GM19193 (cell line): ENCODE results near the gene FREM1.

Experiments used
- POLR2A ChIP-seq: IDR thresholded peaks from 4 replicates; pipeline ENCODE4 v1.6.1; 2011; ENCODE audit not compliant: insufficient read depth, insufficient read length; ENCODE audit errors: extremely low read depth

FREM1 gene

GRCh38 chr9:14902561-14902960 is 7.7 kb downstream of the FREM1 start:
- TF ChIP-seq POLR2A = no peak

GRCh38 chr9:14899815-14900193 is 10.4 kb downstream of the FREM1 start:
- TF ChIP-seq POLR2A = no peak

- no peak for TF ChIP-seq POLR2A
Observed at GRCh38 chr9:14899042-14899814, 11.0 kb downstream of the FREM1 start.

- no peak for TF ChIP-seq POLR2A
Observed at GRCh38 chr9:14895806-14896205, 14.4 kb downstream of the FREM1 start.

GRCh38 chr9:14893280-14893679 is 16.9 kb downstream of the FREM1 start:
- no peak for TF ChIP-seq POLR2A

- TF ChIP-seq POLR2A = no peak
Observed at GRCh38 chr9:14891332-14891731, 18.9 kb downstream of the FREM1 start.

GRCh38 chr9:14889451-14889850 is 20.8 kb downstream of the FREM1 start:
- no peak for TF ChIP-seq POLR2A

- TF ChIP-seq POLR2A = no peak
Observed at GRCh38 chr9:14888875-14889274, 21.4 kb downstream of the FREM1 start.

- TF ChIP-seq POLR2A = no peak
Observed at GRCh38 chr9:14888272-14888671, 22.0 kb downstream of the FREM1 start.

GRCh38 chr9:14887149-14887548 is 23.1 kb downstream of the FREM1 start:
- no peak for TF ChIP-seq POLR2A

GRCh38 chr9:14883310-14883944 is 26.8 kb downstream of the FREM1 start:
- TF ChIP-seq POLR2A = no peak

- TF ChIP-seq POLR2A = no peak
Observed at GRCh38 chr9:14882090-14882489, 28.1 kb downstream of the FREM1 start.

- TF ChIP-seq POLR2A = no peak
Observed at GRCh38 chr9:14881006-14881405, 29.2 kb downstream of the FREM1 start.

GRCh38 chr9:14870090-14870489 is 40.1 kb downstream of the FREM1 start:
- TF ChIP-seq POLR2A = no peak

GRCh38 chr9:14869671-14870070 is 40.6 kb downstream of the FREM1 start:
- TF ChIP-seq POLR2A = no peak
